ENCODE measurements around the gene ABCC6.

GRCh38 chr16:16102738-16103137 is 120.6 kb downstream of the ABCC6 start:
- TF ChIP-seq POLR2A (IDR thresholded peaks at IDR 0.05) (no peak), CTCF (IDR thresholded peaks at IDR 0.05 in 8 of 11, conservative IDR thresholded peaks at IDR 0.05 in 3 of 11) (no peak), POLR2AphosphoS5 (IDR thresholded peaks at IDR 0.05) (no peak)

Data from spleen (tissue), 7 donors.